ENCODE measurements around the gene MRPS24. TPM values are rescaled to one million over a fixed set of nuclear protein-coding genes. Genes with fewer than 3 reads are reported as not detected.

Gene MRPS24
- total RNA-seq, 1 experiment from 2014 or later: 116 TPM

GRCh38 chr7:43905209-43905946, 36.1 kb upstream of the MRPS24 start:
- WGBS (ENCODE audit: extremely low coverage, insufficient read length, low lambda C conversion rate): no CpG with 5 or more reads among the region's 8 CpGs

More at GRCh38 chr7:43905209-43905946, 36.1 kb upstream of the MRPS24 start:
- peaks cover 29 to 37% of the 10 kb centered on the region in 2 experiments for H3K4me1 Mint-ChIP-seq
- no peak overlapping the region for H3K23ac ChIP-seq (ENCODE audit: insufficient read length, low read depth, low read length)
- H3T11ph ChIP-seq (ENCODE audit: low read length): no peak overlapping the region
- no peak overlapping the region for H3K9ac ChIP-seq (ENCODE audit: extremely low read depth, insufficient read length, low read length)
- peak overlapping the region in 2 of 3 experiments; percentile 80 to 88; a peak in 2 of 7 replicates for H3K27ac Mint-ChIP-seq
- no peak overlapping the region for H2BK15ac ChIP-seq (ENCODE audit: low read depth, low read length)
- no peak overlapping the region for H2AK5ac ChIP-seq (ENCODE audit: insufficient read length, low read length)
- H3K27me3 ChIP-seq (ENCODE audit: insufficient read depth, low read length): no peaks in the 10 kb centered on the region
- DNase-seq: peak; percentile 72
- H3K27ac ChIP-seq (ENCODE audit: insufficient read length, low read depth, low read length): no peak overlapping the region
- no peak overlapping the region for H4K91ac ChIP-seq (ENCODE audit: insufficient read length, low read depth, low read length)
- no peak overlapping the region for H2AFZ ChIP-seq (ENCODE audit: low read length)
- no peaks in the 10 kb centered on the region for H3K36me3 Mint-ChIP-seq (ENCODE audit: insufficient read depth in 1 of 3, low read depth in 3 of 3)
- no peaks in the 10 kb centered on the region for H3K9me3 ChIP-seq (ENCODE audit: control insufficient read depth, low read depth, low read length)
- H3K27me3 Mint-ChIP-seq (ENCODE audit: low read depth): no peaks in the 10 kb centered on the region
- TF ChIP-seq CTCF (conservative IDR thresholded peaks at IDR 0.05): no peak
- H3K23me2 ChIP-seq (ENCODE audit: insufficient read length, low read depth, low read length, poor library complexity, severe bottlenecking): no peaks in the 10 kb centered on the region
- H4K20me1 ChIP-seq (ENCODE audit: control insufficient read depth, insufficient read depth, insufficient read length): no peaks in the 10 kb centered on the region
- H3K4me2 ChIP-seq (ENCODE audit: insufficient read depth, insufficient read length, low read length): peak overlapping the region; percentile 59
- no peak overlapping the region for H3K14ac ChIP-seq (ENCODE audit: insufficient read depth, low read length)
- no peak overlapping the region for H3K56ac ChIP-seq (ENCODE audit: insufficient read length, low read depth, low read length)
- H2BK20ac ChIP-seq (ENCODE audit: low read depth, low read length, poor library complexity, severe bottlenecking): no peak overlapping the region
- H2BK12ac ChIP-seq (ENCODE audit: insufficient read length, low read depth, low read length): no peak overlapping the region
- no peaks in the 10 kb centered on the region for H3K79me1 ChIP-seq (ENCODE audit: insufficient read depth, low read depth, low read length, poor library complexity, severe bottlenecking)
- no peak overlapping the region for H4K5ac ChIP-seq (ENCODE audit: insufficient read length, low read depth, low read length)
- no peaks in the 10 kb centered on the region; the same call in 1 of the 2 replicates for H3K79me2 ChIP-seq (ENCODE audit: insufficient read depth, low read length)
- 0 out of 2 replicates have a peak, but pooled peaks cover 3% of the 10 kb centered on the region for H3K4me1 ChIP-seq (ENCODE audit: insufficient read depth, low read length)
- no peak overlapping the region for H2BK120ac ChIP-seq (ENCODE audit: low read depth, low read length, poor library complexity, severe bottlenecking)
- H3K4me3 Mint-ChIP-seq: peak overlapping the region; percentile 87 to 96
- H4K8ac ChIP-seq (replicated peaks; ENCODE audit: insufficient read length, low read depth, low read length): no peak overlapping the region
- H3K18ac ChIP-seq (ENCODE audit: insufficient read length, low read depth, low read length): no peak overlapping the region
- H3K9me3 Mint-ChIP-seq: no peaks in the 10 kb centered on the region
- no peak overlapping the region for H3K4ac ChIP-seq (ENCODE audit: low read depth, low read length)
- no peak overlapping the region for H2BK5ac ChIP-seq (ENCODE audit: insufficient read length, low read length)
